H1 (cell line): ENCODE measurements around the gene INKA2. TPM values are rescaled to one million over a fixed set of nuclear protein-coding genes. Genes with fewer than 3 reads are reported as not detected.

Experiments
- CTCF ChIA-PET: fragments of 300-600 bp; sonication (Branson Sonifier 250); formaldehyde crosslinking; loops from one replicate; lab custom pipeline; 2021; ENCODE audit not compliant: partially characterized antibody; lab: Charles Lee
- POLR2A ChIA-PET: fragments of 300-600 bp; sonication (Branson Sonifier 250); formaldehyde crosslinking; loops from one replicate; lab custom pipeline; 2021; ENCODE audit warnings: inconsistent platforms; ENCODE audit not compliant: partially characterized antibody; lab: Charles Lee
- DNase-seq, 2 experiments: peaks; one replicate each; pipeline versions ENCODE4 v3.0.0 to v3.0.0-alpha.2; 2010 to 2022; ENCODE audit warnings: low spot score in 2 of 2, low read depth in 1 of 2, mixed read lengths in 1 of 2
- FAIRE-seq: peaks from 2 replicates; lab custom pipeline; 2011; peaks lifted over from hg19 to GRCh38; lab: Jason Lieb, UNC
- H2AFZ ChIP-seq: 2 replicates; pipeline ENCODE4 v1.8.1; 2012; ENCODE audit warnings: low read length, inconsistent platforms
- H2AK5ac ChIP-seq: 2 replicates; pipeline ENCODE4 v1.6.1; 2013; ENCODE audit warnings: low read depth, low read length
- H2BK120ac ChIP-seq: replicated peaks from 2 replicates; pipeline ENCODE3; 2013; ENCODE audit warnings: low read depth, low read length, inconsistent platforms
- H2BK12ac ChIP-seq: 2 replicates; pipeline ENCODE4 v1.6.1; 2013; ENCODE audit warnings: low read depth, low read length
- H2BK15ac ChIP-seq: 2 replicates; pipeline ENCODE4 v1.6.1; 2013; ENCODE audit warnings: low read length
- H2BK20ac ChIP-seq: 2 replicates; pipeline ENCODE4 v1.6.1; 2013; ENCODE audit warnings: low read length
- H2BK5ac ChIP-seq: 2 replicates; pipeline ENCODE4 v1.6.1; 2013; ENCODE audit warnings: low read depth, low read length
- H3K14ac ChIP-seq: 2 replicates; pipeline ENCODE4 v1.6.1; 2013; ENCODE audit warnings: inconsistent platforms; ENCODE audit not compliant: insufficient read length
- H3K18ac ChIP-seq: 2 replicates; pipeline ENCODE4 v1.6.1; 2013; ENCODE audit warnings: low read length; ENCODE audit errors: extremely low read depth
- H3K23ac ChIP-seq: 2 replicates; pipeline ENCODE4 v1.6.1; 2013; ENCODE audit warnings: inconsistent platforms; ENCODE audit not compliant: insufficient read length
- H3K23me2 ChIP-seq: 2 replicates; pipeline ENCODE4 v1.6.1; 2013; ENCODE audit warnings: low read depth, low read length
- H3K27ac ChIP-seq: 2 replicates; pipeline ENCODE4 v1.6.1; 2011; ENCODE audit warnings: low read depth, low read length, inconsistent platforms
- H3K27me3 ChIP-seq, 4 experiments: replicated peaks in 1 of 4; 1 replicate in 1 of 4; 2 replicates in 3 of 4; pipeline versions ENCODE4 v1.6.1 to v1.8.1; 2011 to 2013; ENCODE audit warnings: low read length in 3 of 4, mild to moderate bottlenecking in 3 of 4, inconsistent platforms in 2 of 4, mixed read lengths in 2 of 4, moderate library complexity in 1 of 4; ENCODE audit not compliant: control insufficient read depth in 3 of 4, insufficient read depth in 3 of 4; ENCODE audit errors: extremely low read depth in 1 of 4
- H3K36me3 ChIP-seq, 4 experiments: 2 replicates each; pipeline versions ENCODE4 v1.6.1 to v1.8.1; 2011 to 2013; ENCODE audit warnings: mild to moderate bottlenecking in 4 of 4, low read length in 3 of 4, moderate library complexity in 2 of 4, control low read depth in 1 of 4, inconsistent platforms in 1 of 4; ENCODE audit not compliant: insufficient read depth in 4 of 4, control insufficient read depth in 2 of 4
- H3K4ac ChIP-seq: replicated peaks from 2 replicates; pipeline ENCODE3; 2013; ENCODE audit warnings: low read length, low read depth, mixed read lengths, inconsistent platforms; ENCODE audit not compliant: insufficient read length
- H3K4me1 ChIP-seq, 4 experiments: replicated peaks in 1 of 4; 1 replicate in 1 of 4; 2 replicates in 3 of 4; pipeline versions ENCODE4 v1.6.1 to v1.8.1; 2011 to 2013; ENCODE audit warnings: low read length in 3 of 4, inconsistent platforms in 2 of 4, mixed read lengths in 1 of 4; ENCODE audit not compliant: insufficient read depth in 4 of 4, control insufficient read depth in 3 of 4
- H3K4me2 ChIP-seq, 2 experiments: 2 replicates each; pipeline versions ENCODE4 v1.6.1 to v1.8.1; 2011 to 2013; ENCODE audit warnings: low read depth in 2 of 2, low read length in 2 of 2, control low read depth in 1 of 2, inconsistent platforms in 1 of 2, mild to moderate bottlenecking in 1 of 2; ENCODE audit not compliant: insufficient read depth in 1 of 2
- H3K4me3 ChIP-seq, 4 experiments: fragments of 200-600, 300-600 bp in 1 of 4; sonication (generic), shearing (Covaris generic), sonication (Bioruptor Twin) in 1 of 4; 2 replicates each; pipeline versions ENCODE4 v1.5.1 to v1.8.1; 2011 to 2016; ENCODE audit warnings: low read length in 4 of 4, low read depth in 3 of 4, control low read depth in 2 of 4, inconsistent platforms in 2 of 4, mild to moderate bottlenecking in 2 of 4, mixed read lengths in 1 of 4, moderate library complexity in 1 of 4; ENCODE audit not compliant: insufficient read depth in 2 of 4; ENCODE audit errors: extremely low read depth in 1 of 4
- H3K56ac ChIP-seq: replicated peaks from 2 replicates; pipeline ENCODE3; 2013; ENCODE audit warnings: low read depth, mild to moderate bottlenecking, mixed read lengths, low read length, inconsistent platforms; ENCODE audit not compliant: insufficient read length
- H3K79me1 ChIP-seq: 2 replicates; pipeline ENCODE4 v1.6.1; 2013; ENCODE audit warnings: low read depth, low read length, control low read depth
- H3K79me2 ChIP-seq, 2 experiments: 2 replicates each; pipeline versions ENCODE4 v1.6.1 to v1.8.1; 2012 to 2013; ENCODE audit warnings: low read length in 2 of 2, mild to moderate bottlenecking in 2 of 2, inconsistent platforms in 1 of 2; ENCODE audit not compliant: insufficient read depth in 2 of 2, control insufficient read depth in 1 of 2
- H3K9ac ChIP-seq, 4 experiments: replicated peaks in 1 of 4; 1 replicate in 1 of 4; 2 replicates in 3 of 4; pipeline versions ENCODE4 v1.6.1 to v1.8.1; 2011 to 2013; ENCODE audit warnings: low read depth in 3 of 4, low read length in 3 of 4, control low read depth in 2 of 4, mild to moderate bottlenecking in 2 of 4, moderate library complexity in 2 of 4, inconsistent platforms in 1 of 4; ENCODE audit errors: extremely low read depth in 1 of 4
- H3K9me3 ChIP-seq, 2 experiments: 2 replicates each; pipeline versions ENCODE4 v1.6.1 to v1.8.1; 2012 to 2013; ENCODE audit warnings: mild to moderate bottlenecking in 2 of 2, moderate library complexity in 2 of 2, control low read depth in 1 of 2, inconsistent platforms in 1 of 2, low read depth in 1 of 2, low read length in 1 of 2, mixed read lengths in 1 of 2; ENCODE audit not compliant: insufficient read depth in 2 of 2
- H4K20me1 ChIP-seq, 2 experiments: replicated peaks in 1 of 2; 2 replicates each; pipeline versions ENCODE3 to v1.8.1; 2011 to 2013; ENCODE audit warnings: inconsistent platforms in 2 of 2, low read length in 2 of 2, mild to moderate bottlenecking in 1 of 2; ENCODE audit not compliant: insufficient read depth in 2 of 2, control insufficient read depth in 1 of 2
- H4K5ac ChIP-seq: 2 replicates; pipeline ENCODE4 v1.6.1; 2013; ENCODE audit warnings: low read length, low read depth, mixed read lengths, inconsistent platforms; ENCODE audit not compliant: insufficient read length
- H4K8ac ChIP-seq: 2 replicates; pipeline ENCODE4 v1.8.0; 2013; ENCODE audit warnings: mild to moderate bottlenecking, moderate library complexity, low read length, inconsistent platforms; ENCODE audit not compliant: insufficient read depth; ENCODE audit errors: extremely low read depth
- H4K91ac ChIP-seq: replicated peaks from 2 replicates; pipeline ENCODE3; 2013; ENCODE audit warnings: low read length, mixed read lengths, inconsistent platforms; ENCODE audit not compliant: insufficient read length
- CTCF ChIP-seq, 3 experiments: IDR thresholded peaks; 1 replicate in 2 of 3; 2 replicates in 1 of 3; pipeline versions ENCODE4 v1.5.1 to v1.6.1; 2011; ENCODE audit warnings: low read length in 3 of 3, mild to moderate bottlenecking in 3 of 3, inconsistent platforms in 2 of 3, low read depth in 1 of 3, moderate library complexity in 1 of 3; ENCODE audit not compliant: insufficient read depth in 1 of 3; ENCODE audit errors: control extremely low read depth in 1 of 3
- SIN3A ChIP-seq, 2 experiments: IDR thresholded peaks in 1 of 2; conservative IDR thresholded peaks in 1 of 2; 2 replicates each; pipeline ENCODE4 v1.6.1; 2011 to 2012; ENCODE audit warnings: low read length in 2 of 2, improper control_type of control experiment in 1 of 2, low read depth in 1 of 2, mild to moderate bottlenecking in 1 of 2
- WGBS, 2 experiments: shearing (Covaris generic) in 1 of 2; methylation state at CpG; one replicate each; pipeline versions ENCODE4 v1.1.6 to v1.1.7; 2013 to 2015; ENCODE audit warnings: low lambda C conversion rate in 2 of 2, mixed read lengths in 2 of 2, inconsistent platforms in 1 of 2, low coverage in 1 of 2, missing lambda C conversion rate in 1 of 2; ENCODE audit not compliant: insufficient replicate concordance in 2 of 2, insufficient coverage in 1 of 2, insufficient read length in 1 of 2; ENCODE audit errors: extremely low coverage in 1 of 2, missing lambda C conversion rate in 1 of 2; 5-methylcytosine and 5-hydroxymethylcytosine counted together
- polyA plus RNA-seq, 7 experiments: library from polyadenylated mRNA; depleted of rRNA in 3 of 7; stranded (reverse) in 5 of 7; unstranded in 2 of 7; fragments of >200 nt in 5 of 7; fragments of 200-250 nt in 2 of 7; gene quantifications; 1 replicate in 5 of 7; 2 replicates in 1 of 7; 4 replicates in 1 of 7; pipeline versions ENCODE4 v1.2.1 to v1.2.3, GENCODE V29; 2011 to 2013; ENCODE audit warnings: missing spikeins in 2 of 7, mixed read lengths in 2 of 7
- total RNA-seq: library from RNA; stranded (reverse); fragmentation: NEBNext Ultra II Directional; extraction: Animal tissue kit (Norgen Biotek cat#: 25700); gene quantifications from 2 replicates; pipeline ENCODE4 v1.2.1, GENCODE V29; 2021

Gene INKA2
- total and polyA plus RNA-seq, 2 of the 8 experiments (the other 6 are each of a cell fraction or from before 2014, with no cell fraction given) = 4.2 to 11.5 TPM

- no peak overlapping the region for H3K27ac ChIP-seq
- no peak overlapping the region for H3K23ac ChIP-seq
- 86% methylated on average over 5 of the region's 5 CpGs; no CpG with 5 or more reads in 1 of the 2 experiments for WGBS, 2 experiments
- no peak overlapping the region for H3K56ac ChIP-seq
- peaks cover 0 to 3% (median 1%) of the 10 kb centered on the region in 4 experiments; a peak in 6 of 7 replicates for H3K4me1 ChIP-seq
- no peaks in the 10 kb centered on the region for H4K20me1 ChIP-seq
- H3K14ac ChIP-seq = no peak overlapping the region
- CTCF ChIA-PET = interaction anchor here (0.8 to 42.0 kb wide), 8 partner anchors 1 to 245 kb away, joined by 3 to 1070 read pairs (median 4); partner anchors contain the start of genes DDX20 and INKA2
- peak overlapping the region; percentile 75; the same call in 1 of the 2 replicates for H2BK12ac ChIP-seq
- H3K4ac ChIP-seq = no peak overlapping the region
- FAIRE-seq (no peak), DNase-seq (no peak)
- H2BK120ac ChIP-seq = no peak overlapping the region
- H3K36me3 ChIP-seq = no peaks in the 10 kb centered on the region
- no peaks in the 10 kb centered on the region for H3K79me2 ChIP-seq
- POLR2A ChIA-PET = interaction anchor here (1.0 to 19.0 kb wide), 2 partner anchors 12 to 22 kb away, joined by 3 to 343 read pairs; no protein-coding TSS in a partner anchor
- no peak overlapping the region for H2BK5ac ChIP-seq
- no peak overlapping the region for H3K4me3 ChIP-seq
- peak overlapping the region; percentile 88; the same call in 1 of the 2 replicates for H2AK5ac ChIP-seq
- no peak overlapping the region for H4K8ac ChIP-seq
- H2AFZ ChIP-seq = no peak overlapping the region
- H3K23me2 ChIP-seq = peaks cover 10% of the 10 kb centered on the region; the same call in 1 of the 2 replicates
- peaks cover 0 to 6% (median 4%) of the 10 kb centered on the region in 4 experiments; a peak in 3 of 7 replicates for H3K27me3 ChIP-seq
- no peak overlapping the region for H3K4me2 ChIP-seq
- TF ChIP-seq SIN3A (conservative IDR thresholded peaks at IDR 0.05 in 1 of 2, IDR thresholded peaks at IDR 0.05 in 1 of 2; ENCODE audit: low read depth in 1 of 2, low read length in 2 of 2) (no peak), CTCF (IDR thresholded peaks at IDR 0.05; ENCODE audit: control extremely low read depth in 1 of 3, insufficient read depth in 1 of 3, low read depth in 1 of 3, low read length in 3 of 3) (peak in 2 of 3 experiments; percentile 4 to 7; a peak in 2 of 4 replicates)
- H3K18ac ChIP-seq = no peak overlapping the region
- no peaks in the 10 kb centered on the region for H3K79me1 ChIP-seq
- no peak overlapping the region for H2BK20ac ChIP-seq
- no peak overlapping the region for H2BK15ac ChIP-seq
- no peak overlapping the region for H3K9ac ChIP-seq
- H4K5ac ChIP-seq = no peak overlapping the region
- H3K9me3 ChIP-seq = no peaks in the 10 kb centered on the region
- no peak overlapping the region for H4K91ac ChIP-seq
These were observed 3.8 kb upstream of the INKA2 start for GRCh38 chr1:111742938-111743549.
